ENCODE data around the gene WDR91.

Gene WDR91

DNA sequence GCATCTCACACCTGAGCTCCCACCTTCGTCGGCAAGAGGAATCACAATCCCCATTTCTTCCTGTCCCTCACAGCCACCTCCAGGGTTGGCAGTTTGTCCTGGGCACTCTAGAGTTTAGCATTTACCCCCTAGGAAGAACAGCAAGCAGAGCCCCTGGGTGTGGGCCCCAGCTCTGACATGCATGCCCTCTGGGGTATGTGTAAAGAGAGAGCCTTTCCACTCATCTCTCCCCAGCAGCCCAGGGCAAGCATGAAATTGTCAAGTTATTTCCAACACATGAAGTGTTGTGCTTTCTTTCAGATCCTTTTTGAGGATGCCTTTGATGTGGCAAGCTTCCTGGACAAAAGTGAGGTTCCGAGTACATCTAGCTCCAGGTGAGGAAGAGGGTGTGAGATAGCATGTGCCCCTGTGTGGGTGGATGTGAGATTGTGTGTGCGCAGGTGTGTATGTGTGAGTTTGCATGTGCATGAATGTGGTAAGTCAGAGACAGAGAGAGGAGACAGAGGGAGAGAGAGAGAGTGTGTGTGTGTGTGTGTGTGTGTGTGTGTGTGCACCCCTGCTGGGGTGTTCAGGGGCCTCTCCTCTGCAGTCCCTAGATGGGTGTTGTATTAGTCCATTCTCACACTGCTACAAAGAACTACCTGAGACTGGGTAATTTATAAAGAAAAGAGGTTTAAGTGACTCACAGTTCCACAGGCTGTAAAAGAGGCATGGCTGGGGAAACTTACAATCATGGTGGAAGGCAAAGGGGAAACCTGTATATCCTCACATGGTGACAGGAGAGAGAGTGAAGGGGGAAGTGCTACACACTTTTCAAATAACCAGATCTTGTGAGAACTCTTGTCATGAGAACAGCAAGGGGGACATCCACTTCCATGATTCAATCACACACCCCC lies 40.4 kb upstream of the WDR91 start:
- no peak for DNase-seq (ENCODE audit: low spot score)
- TF ChIP-seq, protein P1, sequence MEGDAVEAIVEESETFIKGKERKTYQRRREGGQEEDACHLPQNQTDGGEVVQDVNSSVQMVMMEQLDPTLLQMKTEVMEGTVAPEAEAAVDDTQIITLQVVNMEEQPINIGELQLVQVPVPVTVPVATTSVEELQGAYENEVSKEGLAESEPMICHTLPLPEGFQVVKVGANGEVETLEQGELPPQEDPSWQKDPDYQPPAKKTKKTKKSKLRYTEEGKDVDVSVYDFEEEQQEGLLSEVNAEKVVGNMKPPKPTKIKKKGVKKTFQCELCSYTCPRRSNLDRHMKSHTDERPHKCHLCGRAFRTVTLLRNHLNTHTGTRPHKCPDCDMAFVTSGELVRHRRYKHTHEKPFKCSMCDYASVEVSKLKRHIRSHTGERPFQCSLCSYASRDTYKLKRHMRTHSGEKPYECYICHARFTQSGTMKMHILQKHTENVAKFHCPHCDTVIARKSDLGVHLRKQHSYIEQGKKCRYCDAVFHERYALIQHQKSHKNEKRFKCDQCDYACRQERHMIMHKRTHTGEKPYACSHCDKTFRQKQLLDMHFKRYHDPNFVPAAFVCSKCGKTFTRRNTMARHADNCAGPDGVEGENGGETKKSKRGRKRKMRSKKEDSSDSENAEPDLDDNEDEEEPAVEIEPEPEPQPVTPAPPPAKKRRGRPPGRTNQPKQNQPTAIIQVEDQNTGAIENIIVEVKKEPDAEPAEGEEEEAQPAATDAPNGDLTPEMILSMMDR (IDR thresholded peaks at IDR 0.05; ENCODE audit: extremely low read depth, insufficient read depth, missing control alignments): no peak
- in situ Hi-C loops (cut with MboI; ENCODE audit: low pct_unique_long_range_greater_than_20kb, low sequenced_read_pairs, unreplicated experiment): no loop called here

DNA sequence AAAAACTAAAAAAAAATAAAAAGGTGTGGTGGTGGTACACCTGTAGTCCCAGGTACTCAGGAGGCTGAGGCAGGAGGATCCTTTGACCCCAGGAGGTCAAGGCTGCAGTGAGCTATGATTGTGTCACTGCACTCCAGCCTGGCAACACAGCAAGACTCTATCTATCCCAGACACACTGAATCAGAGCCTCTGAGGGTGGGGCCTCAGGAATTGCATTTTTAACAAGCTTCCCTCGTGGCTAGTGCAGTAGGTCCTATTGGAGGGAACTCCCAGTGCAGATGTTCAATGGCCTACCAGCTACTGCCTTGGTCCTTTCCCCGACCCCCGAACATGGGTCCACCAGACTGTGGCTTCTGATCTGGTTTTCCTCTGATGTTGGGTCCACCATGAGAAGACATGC lies 37.2 kb upstream of the WDR91 start:
- TF ChIP-seq, protein P1 (IDR thresholded peaks at IDR 0.05; ENCODE audit: extremely low read depth, insufficient read depth, missing control alignments): no peak
- in situ Hi-C loops (cut with MboI; ENCODE audit: low pct_unique_long_range_greater_than_20kb, low sequenced_read_pairs, unreplicated experiment): no loop called here
- no peak for DNase-seq (ENCODE audit: low spot score)

DNA sequence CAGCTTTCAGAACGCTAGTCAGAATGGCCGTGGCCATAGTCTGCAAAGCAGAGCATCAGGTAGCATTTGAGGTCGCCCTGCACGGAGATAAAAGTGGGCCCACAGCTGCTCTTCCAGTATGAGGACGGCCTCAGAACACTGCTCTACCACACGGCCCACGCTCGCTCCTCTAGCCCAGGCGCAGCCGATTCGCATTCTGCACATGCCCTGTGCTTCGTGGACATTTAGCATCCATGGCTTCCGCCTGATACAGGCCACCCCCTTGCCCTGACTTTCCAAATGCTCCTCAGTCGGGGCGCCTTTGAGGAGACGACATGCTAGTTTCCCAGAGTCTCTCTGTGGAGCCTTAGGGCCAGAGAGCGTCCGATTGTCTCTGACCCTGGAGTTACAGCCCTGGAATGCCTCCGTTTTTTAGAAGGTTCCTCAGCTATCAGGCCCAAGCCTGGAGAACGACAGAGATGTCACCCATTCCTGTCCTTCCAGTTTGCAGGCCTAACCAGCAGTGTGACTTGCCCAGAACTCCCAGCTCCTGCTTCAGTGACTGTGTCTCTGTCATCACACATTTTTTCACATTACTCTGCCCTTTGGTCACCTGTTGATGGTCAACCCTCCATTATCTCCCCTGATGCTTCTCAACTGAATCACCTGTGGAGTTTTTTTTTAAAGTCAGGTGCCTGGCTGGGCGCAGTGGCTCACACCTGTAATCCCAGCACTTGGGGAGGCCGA lies 36.6 kb upstream of the WDR91 start:
- in situ Hi-C loops (cut with MboI; ENCODE audit: low pct_unique_long_range_greater_than_20kb, low sequenced_read_pairs, unreplicated experiment): no loop called here
- TF ChIP-seq, protein P1 (IDR thresholded peaks at IDR 0.05; ENCODE audit: extremely low read depth, insufficient read depth, missing control alignments): no peak
- no peak for DNase-seq (ENCODE audit: low spot score)

DNA sequence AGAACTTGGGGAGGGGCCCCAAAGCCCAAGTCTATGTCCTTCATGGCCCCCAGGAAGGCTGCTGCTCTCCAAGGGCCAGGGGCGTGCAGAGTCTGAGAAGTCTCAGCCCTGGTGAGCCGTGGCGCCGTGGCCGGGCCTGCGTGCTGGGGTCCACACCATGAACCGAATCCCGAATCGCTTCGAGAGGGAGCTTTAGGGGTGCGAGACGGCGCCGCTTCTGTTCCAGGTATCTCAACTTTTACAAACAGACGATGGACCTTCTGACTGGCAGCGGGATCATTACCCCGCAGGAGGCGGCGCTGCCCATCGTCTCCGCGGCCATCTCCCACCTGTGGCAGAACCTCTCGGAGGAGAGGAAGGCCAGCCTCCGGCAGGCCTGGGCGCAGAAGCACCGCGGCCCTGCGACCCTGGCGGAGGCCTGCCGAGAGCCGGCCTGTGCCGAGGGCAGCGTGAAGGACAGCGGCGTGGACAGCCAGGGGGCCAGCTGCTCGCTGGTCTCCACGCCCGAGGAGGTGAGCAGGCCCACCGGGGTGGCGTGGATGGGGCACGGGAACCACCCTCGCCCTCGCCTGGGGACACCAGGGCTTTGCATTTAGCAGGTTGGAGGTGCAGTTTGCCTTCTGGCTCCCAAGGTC lies 35.0 kb upstream of the WDR91 start:
- TF ChIP-seq, protein P1 (IDR thresholded peaks at IDR 0.05; ENCODE audit: extremely low read depth, insufficient read depth, missing control alignments): no peak
- in situ Hi-C loops (cut with MboI; ENCODE audit: low pct_unique_long_range_greater_than_20kb, low sequenced_read_pairs, unreplicated experiment): no loop called here
- no peak for DNase-seq (ENCODE audit: low spot score)

DNA sequence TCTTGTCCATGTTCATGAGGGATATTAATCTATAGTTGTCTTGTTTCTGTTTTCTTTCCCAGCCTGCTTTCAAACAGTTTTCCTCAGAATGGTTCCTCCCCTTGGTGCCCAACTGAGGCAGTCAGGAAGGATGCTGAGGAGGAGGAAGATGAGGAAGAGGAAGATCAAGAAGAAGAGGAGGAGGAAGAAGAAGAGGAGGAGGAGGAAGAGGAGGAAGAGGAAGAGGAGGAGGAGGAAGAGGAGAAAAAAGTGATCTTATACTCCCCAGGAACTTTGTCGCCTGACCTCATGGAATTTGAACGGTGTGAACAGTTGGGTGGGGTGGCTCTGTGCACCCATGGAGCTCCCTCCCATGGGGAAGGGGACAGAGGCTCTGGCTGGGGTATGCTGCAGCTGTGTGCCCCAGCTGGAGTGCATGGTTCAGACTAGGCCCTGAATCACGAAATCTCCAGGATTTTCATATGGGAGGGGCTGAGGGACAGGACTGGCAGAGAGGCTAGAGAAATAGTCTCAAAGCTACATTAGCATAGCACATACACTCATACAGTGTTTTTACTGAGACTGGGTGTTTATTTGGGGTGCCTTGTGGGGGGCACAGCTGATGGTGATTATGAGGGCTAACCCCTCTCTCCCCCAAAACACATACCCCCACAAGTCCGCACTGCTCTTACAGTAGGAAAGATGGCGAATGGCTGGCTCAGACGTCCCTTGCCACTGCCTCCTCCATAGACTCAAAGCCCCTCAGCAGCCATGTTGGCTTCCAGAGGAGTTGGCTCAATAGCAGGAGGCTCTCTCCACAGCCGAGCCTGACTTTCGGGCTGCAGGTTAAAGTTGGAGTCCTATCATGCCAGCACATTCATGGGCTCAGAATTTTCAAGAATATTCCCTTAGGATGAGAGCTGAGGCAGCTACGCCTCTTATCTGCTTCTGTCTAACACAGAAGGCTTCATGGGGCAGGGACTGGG lies 34.2 kb upstream of the WDR91 start:
- TF ChIP-seq, protein P1 (IDR thresholded peaks at IDR 0.05; ENCODE audit: extremely low read depth, insufficient read depth, missing control alignments): no peak
- DNase-seq (ENCODE audit: low spot score): no peak
- in situ Hi-C loops (cut with MboI; ENCODE audit: low pct_unique_long_range_greater_than_20kb, low sequenced_read_pairs, unreplicated experiment): no loop called here
